ENCODE results near the gene MEG3. TPM values are rescaled to one million over a fixed set of nuclear protein-coding genes. Genes with fewer than 3 reads are reported as not detected.

The MEG3 gene
- total and polyA plus RNA-seq, 3 experiments from 2014 or later = 0.13 TPM; not detected in 2

DNA sequence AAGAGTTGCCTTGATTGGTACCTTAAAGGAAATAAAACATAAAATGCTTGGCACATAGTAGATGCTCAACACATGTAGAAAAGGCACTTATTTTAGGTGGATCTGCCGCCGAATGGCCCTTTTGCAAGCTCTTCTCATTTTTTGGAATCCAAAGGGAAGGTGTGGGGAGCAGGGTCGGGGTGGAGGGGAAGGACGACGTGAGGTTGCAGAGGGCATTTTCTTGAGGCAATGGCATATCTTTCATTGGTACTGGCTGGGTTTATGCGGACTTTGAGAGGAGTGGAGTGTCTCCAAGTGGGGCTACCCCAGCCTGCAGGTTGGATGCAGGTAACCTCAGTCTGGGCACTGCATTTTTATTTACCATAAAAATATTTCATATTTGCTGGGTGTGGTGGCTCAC is 69.5 kb downstream of the MEG3 start:
- Mint-ChIP-seq H3K4me3 (no peak overlapping the region), H3K4me1 (no peaks in the 10 kb centered on the region), H3K27ac (no peak overlapping the region), H3K9me3 (no peaks in the 10 kb centered on the region), H3K27me3 (peaks cover 26 to 54% of the 10 kb centered on the region in 2 donors), H3K36me3 (no peaks in the 10 kb centered on the region)
- Histone ChIP-seq H3K27me3 (ENCODE audit: insufficient read depth, low read length, poor library complexity, severe bottlenecking) (no peaks in the 10 kb centered on the region), H3K9me3 (ENCODE audit: low read length) (no peaks in the 10 kb centered on the region), H3K36me3 (ENCODE audit: insufficient read depth, low read length) (no peaks in the 10 kb centered on the region), H3K4me1 (ENCODE audit: insufficient read depth, low read length) (no peaks in the 10 kb centered on the region), H3K4me3 (ENCODE audit: low read length) (no peak overlapping the region), H3K27ac (ENCODE audit: low read depth, low read length) (no peak overlapping the region)
- ChIA-PET CTCF (no interaction called here), POLR2A (no interaction called here)
- DNase-seq = no peak

DNA sequence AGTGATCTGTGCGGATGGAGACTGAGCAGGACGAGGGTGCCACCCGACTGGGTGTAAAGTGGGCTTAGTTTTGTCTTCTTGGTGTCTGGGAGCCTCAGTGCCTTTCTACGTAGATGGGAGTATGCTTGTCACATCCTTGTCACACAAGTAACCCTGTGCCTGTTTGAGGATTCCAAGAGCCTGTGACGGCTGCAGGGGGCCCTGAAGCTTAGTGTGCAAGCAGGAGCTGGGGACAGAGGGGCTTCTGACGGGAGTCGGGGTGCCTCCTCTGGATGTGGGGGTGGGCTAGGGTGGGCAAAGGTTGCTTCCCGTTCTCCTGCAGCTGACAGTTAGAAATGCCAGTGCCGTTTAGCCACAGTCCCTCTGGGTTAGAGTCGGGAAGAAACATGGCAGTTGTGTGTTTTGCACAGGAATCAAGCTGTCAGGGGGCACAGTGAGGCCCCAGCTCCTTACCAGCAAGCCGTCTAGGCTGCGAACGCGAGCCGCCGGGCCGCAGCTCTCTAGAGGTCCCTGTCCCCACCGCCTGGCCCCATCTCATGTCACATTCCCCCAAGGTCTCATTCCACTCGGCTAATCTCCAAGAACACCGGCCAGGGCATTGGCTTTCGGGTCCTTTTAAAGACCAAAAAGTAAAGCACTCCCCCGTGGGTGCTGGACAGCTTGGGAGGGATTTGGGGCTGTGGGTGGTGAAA is 70.6 kb downstream of the MEG3 start:
- Mint-ChIP-seq H3K9me3 (no peaks in the 10 kb centered on the region), H3K27ac (no peak overlapping the region), H3K4me3 (no peak overlapping the region), H3K4me1 (no peaks in the 10 kb centered on the region), H3K27me3 (peaks cover 27 to 63% of the 10 kb centered on the region in 2 donors), H3K36me3 (no peaks in the 10 kb centered on the region)
- CTCF ChIA-PET = no interaction called here
- POLR2A ChIA-PET = no interaction called here
- no peak for DNase-seq
- Histone ChIP-seq H3K27me3 (ENCODE audit: insufficient read depth, low read length, poor library complexity, severe bottlenecking) (no peaks in the 10 kb centered on the region), H3K27ac (ENCODE audit: low read depth, low read length) (no peak overlapping the region), H3K4me1 (ENCODE audit: insufficient read depth, low read length) (no peaks in the 10 kb centered on the region), H3K36me3 (ENCODE audit: insufficient read depth, low read length) (no peaks in the 10 kb centered on the region), H3K9me3 (ENCODE audit: low read length) (no peaks in the 10 kb centered on the region), H3K4me3 (ENCODE audit: low read length) (no peak overlapping the region)

DNA sequence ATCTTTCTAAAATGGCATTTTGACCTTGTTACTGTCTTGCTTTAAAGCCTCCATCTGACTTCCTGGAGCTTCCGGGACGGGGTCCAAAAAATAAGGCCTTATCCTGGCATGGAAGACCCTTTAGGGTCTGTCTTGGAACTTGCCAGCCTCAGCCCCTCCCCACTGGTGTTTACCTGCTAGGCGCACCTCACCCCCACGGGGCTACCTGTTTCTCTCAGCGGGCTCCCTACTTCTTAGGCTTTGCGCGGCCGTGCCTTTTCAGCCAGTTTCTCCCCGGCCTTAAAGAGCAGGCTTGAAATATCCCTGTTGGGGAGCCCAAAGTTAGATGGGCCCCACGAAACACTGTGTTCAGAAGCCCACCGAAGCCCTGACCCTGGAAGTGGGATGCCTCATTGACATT is 72.5 kb downstream of the MEG3 start:
- POLR2A ChIA-PET = no interaction called here
- CTCF ChIA-PET = interaction anchor here (0.9 kb wide), 1 partner anchor 730 kb away, joined by 3 read pairs; no protein-coding TSS in a partner anchor
- Histone ChIP-seq H3K4me3 (ENCODE audit: low read length) (no peak overlapping the region), H3K36me3 (ENCODE audit: insufficient read depth, low read length) (no peaks in the 10 kb centered on the region), H3K9me3 (ENCODE audit: low read length) (no peaks in the 10 kb centered on the region), H3K27ac (ENCODE audit: low read depth, low read length) (no peak overlapping the region), H3K4me1 (ENCODE audit: insufficient read depth, low read length) (no peaks in the 10 kb centered on the region), H3K27me3 (ENCODE audit: insufficient read depth, low read length, poor library complexity, severe bottlenecking) (no peaks in the 10 kb centered on the region)
- no peak overlapping the region for H3K27ac Mint-ChIP-seq
- DNase-seq = no peak
- H3K9me3 Mint-ChIP-seq = peaks cover 0 to 2% (median 0%) of the 10 kb centered on the region in 5 donors
- no peaks in the 10 kb centered on the region for H3K36me3 Mint-ChIP-seq
- no peaks in the 10 kb centered on the region for H3K4me1 Mint-ChIP-seq
- H3K27me3 Mint-ChIP-seq = peaks cover 32 to 72% of the 10 kb centered on the region in 2 donors
- H3K4me3 Mint-ChIP-seq = no peak overlapping the region

DNA sequence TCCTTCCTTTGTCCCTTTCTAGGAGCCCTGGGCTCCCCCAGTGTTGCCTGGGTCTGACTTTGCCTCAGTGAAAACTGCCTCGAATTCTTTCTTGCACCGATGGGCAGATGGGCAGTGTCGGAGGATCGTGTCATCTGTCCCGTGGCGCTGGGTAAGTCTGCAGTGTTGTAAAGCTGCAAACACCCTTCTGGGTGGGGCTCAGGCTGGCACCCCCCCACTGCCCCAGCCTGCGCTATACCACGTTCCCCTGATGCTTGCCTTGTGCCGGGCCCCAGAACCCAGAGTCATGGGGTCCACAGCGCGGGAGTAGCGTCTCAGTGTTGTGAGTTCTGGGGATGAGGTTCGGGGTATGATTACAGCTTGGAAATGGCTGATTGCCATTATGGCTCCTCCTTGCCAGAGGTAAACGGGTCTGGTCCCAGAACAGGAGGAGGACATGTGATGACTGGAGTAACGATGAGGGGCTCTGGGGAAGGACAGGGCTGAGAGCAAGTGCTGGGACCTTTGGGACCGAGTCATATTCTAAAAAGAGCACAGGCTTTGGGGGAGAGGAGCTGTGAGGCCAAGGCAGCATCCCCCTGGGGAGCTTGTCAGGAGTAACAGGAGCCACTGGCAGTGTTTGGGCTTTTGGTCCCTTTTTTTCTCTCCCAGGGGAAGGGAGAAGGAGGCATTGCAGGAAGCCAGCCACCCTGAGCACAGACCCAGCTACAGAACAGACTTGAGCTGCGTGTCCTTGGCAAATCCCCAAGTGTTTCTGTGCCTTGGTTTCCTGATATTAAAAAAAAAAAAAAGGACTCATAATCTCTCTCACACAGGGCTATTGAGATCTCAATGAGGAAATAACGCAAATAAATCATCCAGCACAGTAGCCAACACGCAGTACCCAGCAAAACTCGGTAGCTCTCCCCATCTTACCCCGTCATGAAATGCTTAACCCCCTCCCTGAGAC is 73.3 kb downstream of the MEG3 start:
- H3K27me3 ChIP-seq (ENCODE audit: insufficient read depth, low read length, poor library complexity, severe bottlenecking) = no peaks in the 10 kb centered on the region

DNA sequence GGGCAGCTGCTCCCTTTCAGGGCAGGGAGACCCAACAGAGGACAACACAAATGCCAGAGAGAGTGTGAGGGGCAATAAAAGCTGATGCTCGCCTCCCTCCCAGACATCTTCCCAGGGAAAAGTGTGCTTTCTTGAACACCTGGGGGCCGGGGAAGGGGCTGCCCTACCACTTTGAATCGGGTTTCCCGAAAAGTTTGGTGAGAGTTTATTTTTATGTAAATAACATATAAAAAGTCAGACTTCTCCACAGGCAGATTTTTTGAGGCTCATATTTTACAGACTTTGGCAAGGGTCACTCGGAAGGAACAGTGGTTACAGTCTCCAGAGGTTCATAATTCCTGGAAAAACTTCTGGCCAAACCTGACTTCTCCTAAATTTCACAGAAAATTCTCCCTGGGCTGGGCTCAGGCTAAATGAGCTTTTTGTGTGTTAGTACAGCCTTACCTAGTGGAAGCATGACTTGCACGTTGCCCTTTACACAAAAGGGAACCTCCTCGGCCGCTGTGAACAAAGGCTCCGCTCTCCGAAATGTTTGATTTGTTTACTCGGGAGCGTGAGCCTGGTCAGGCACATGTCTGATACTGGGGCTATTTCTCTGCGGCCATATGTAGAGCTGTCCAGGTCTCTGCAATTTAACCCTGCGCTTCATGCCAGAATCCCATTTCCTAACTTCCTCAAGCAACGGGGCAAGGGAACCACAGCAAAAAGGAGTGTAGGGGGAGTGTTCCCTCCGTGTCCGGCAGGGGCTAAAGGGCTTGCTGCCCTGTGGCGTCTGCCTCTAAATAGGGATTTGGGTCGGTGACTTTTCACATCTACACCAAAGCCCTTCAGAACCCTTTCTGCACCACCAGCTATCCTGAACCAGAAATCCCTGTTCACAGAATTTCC is 74.2 kb downstream of the MEG3 start:
- CTCF ChIA-PET = no interaction called here

More for the DNA sequence above, 73.3 kb downstream of the MEG3 start:
- Mint-ChIP-seq H3K9me3 (peaks cover 0 to 2% (median 0%) of the 10 kb centered on the region in 5 donors), H3K27ac (no peak overlapping the region), H3K4me3 (no peak overlapping the region), H3K27me3 (peaks cover 33 to 77% of the 10 kb centered on the region in 2 donors), H3K4me1 (no peaks in the 10 kb centered on the region), H3K36me3 (no peaks in the 10 kb centered on the region)
- CTCF ChIA-PET = no interaction called here
- POLR2A ChIA-PET = no interaction called here
- H3K4me3 ChIP-seq (ENCODE audit: low read length) = no peak overlapping the region
- H3K4me1 ChIP-seq (ENCODE audit: insufficient read depth, low read length) = no peaks in the 10 kb centered on the region
- H3K27ac ChIP-seq (ENCODE audit: low read depth, low read length) = peak overlapping the region; percentile 24
- H3K36me3 ChIP-seq (ENCODE audit: insufficient read depth, low read length) = no peaks in the 10 kb centered on the region
- no peaks in the 10 kb centered on the region for H3K9me3 ChIP-seq (ENCODE audit: low read length)
- no peak for DNase-seq

DNA sequence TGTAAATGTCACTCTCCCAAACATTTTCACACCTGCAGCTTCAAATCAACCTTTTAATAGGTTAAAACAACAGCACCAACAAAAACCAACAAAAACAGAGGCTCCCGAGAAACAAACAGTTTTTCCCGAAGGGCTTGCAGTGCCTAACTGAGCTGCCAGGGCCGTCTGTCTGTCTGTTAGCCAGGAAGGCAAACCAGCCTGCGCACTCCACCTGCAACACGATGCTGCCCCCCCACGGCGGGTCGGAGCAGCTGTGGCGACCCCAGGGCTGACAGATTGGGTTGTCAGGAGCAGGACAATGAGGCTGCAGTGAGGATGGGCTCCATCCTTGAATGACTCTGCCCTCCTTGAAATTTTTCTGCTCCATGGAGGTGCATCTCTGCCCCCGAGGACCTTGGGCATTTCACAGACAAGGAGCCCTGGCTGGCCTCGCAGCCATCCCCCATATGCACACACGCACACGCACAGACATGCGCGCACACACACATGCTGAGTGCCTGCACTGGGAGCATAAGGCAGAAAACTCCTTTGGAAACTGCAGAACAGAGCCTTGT is 75.0 kb downstream of the MEG3 start:
- H3K4me3 Mint-ChIP-seq = no peak overlapping the region
- no peak for DNase-seq
- Histone ChIP-seq H3K4me3 (ENCODE audit: low read length) (no peak overlapping the region), H3K4me1 (ENCODE audit: insufficient read depth, low read length) (no peaks in the 10 kb centered on the region), H3K9me3 (ENCODE audit: low read length) (no peaks in the 10 kb centered on the region), H3K27ac (ENCODE audit: low read depth, low read length) (no peak overlapping the region), H3K36me3 (ENCODE audit: insufficient read depth, low read length) (no peaks in the 10 kb centered on the region), H3K27me3 (ENCODE audit: insufficient read depth, low read length, poor library complexity, severe bottlenecking) (no peaks in the 10 kb centered on the region)
- no peak overlapping the region for H3K27ac Mint-ChIP-seq
- peaks cover 27 to 75% of the 10 kb centered on the region in 2 donors for H3K27me3 Mint-ChIP-seq
- CTCF ChIA-PET = no interaction called here
- H3K9me3 Mint-ChIP-seq = peaks cover 0 to 2% (median 0%) of the 10 kb centered on the region in 5 donors
- H3K36me3 Mint-ChIP-seq = no peaks in the 10 kb centered on the region
- POLR2A ChIA-PET = no interaction called here
- H3K4me1 Mint-ChIP-seq = no peaks in the 10 kb centered on the region

More for the DNA sequence above, 74.2 kb downstream of the MEG3 start:
- peaks cover 0 to 2% (median 0%) of the 10 kb centered on the region in 5 donors for H3K9me3 Mint-ChIP-seq
- Histone ChIP-seq H3K9me3 (ENCODE audit: low read length) (no peaks in the 10 kb centered on the region), H3K27me3 (ENCODE audit: insufficient read depth, low read length, poor library complexity, severe bottlenecking) (no peaks in the 10 kb centered on the region), H3K4me1 (ENCODE audit: insufficient read depth, low read length) (no peaks in the 10 kb centered on the region), H3K36me3 (ENCODE audit: insufficient read depth, low read length) (no peaks in the 10 kb centered on the region), H3K4me3 (ENCODE audit: low read length) (no peak overlapping the region), H3K27ac (ENCODE audit: low read depth, low read length) (peak overlapping the region; percentile 24)
- H3K4me3 Mint-ChIP-seq = no peak overlapping the region
- peak overlapping the region in 1 of 8 donors; percentile 13 for H3K27ac Mint-ChIP-seq
- H3K4me1 Mint-ChIP-seq = no peaks in the 10 kb centered on the region
- no peak for DNase-seq
- no peaks in the 10 kb centered on the region for H3K36me3 Mint-ChIP-seq
- H3K27me3 Mint-ChIP-seq = peaks cover 28 to 72% of the 10 kb centered on the region in 2 donors
- POLR2A ChIA-PET = no interaction called here

DNA sequence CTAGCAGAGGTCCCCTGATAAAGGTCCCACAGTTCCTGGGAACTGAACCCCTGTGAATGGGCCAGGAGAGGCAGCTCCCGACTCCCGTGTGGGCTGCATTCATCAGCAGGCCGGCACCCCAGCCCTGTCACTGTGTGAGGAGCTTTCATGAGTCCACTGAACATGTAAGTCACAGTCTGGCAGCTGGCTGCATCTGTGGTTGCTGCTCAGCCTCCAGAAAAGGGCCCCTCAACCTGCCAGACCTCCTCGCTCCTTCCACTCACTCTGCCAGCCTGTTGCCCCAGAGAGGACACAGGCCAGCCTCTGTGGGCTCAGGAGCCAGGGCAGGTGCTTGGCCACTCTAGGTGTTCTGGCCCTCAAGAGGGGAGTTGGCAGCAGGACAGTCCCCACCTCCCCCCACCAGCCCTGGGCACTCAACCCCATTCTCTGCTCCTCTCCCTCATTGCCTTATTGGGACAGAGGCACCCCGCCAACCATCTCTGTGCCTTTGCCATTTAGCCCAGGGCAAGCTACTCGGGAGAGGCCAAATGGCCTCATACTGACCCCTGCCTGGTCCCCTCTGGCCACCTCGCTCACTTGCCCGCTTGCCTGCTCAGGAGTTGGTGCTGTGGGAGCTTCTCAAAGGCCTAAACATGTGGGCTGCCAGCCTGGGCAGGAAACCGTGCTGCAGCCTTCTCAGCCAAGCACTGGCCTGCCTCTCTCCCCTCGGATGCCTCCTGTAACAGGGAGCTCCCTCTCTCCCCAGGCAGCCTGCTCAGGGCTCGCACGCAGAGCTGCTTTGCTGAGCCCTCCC is 75.7 kb downstream of the MEG3 start:
- H3K9me3 Mint-ChIP-seq = peaks cover 0 to 2% (median 0%) of the 10 kb centered on the region in 5 donors
- H3K27me3 Mint-ChIP-seq = peaks cover 27 to 74% of the 10 kb centered on the region in 2 donors
- Histone ChIP-seq H3K27me3 (ENCODE audit: insufficient read depth, low read length, poor library complexity, severe bottlenecking) (no peaks in the 10 kb centered on the region), H3K9me3 (ENCODE audit: low read length) (no peaks in the 10 kb centered on the region), H3K36me3 (ENCODE audit: insufficient read depth, low read length) (no peaks in the 10 kb centered on the region), H3K27ac (ENCODE audit: low read depth, low read length) (no peak overlapping the region), H3K4me1 (ENCODE audit: insufficient read depth, low read length) (no peaks in the 10 kb centered on the region), H3K4me3 (ENCODE audit: low read length) (no peak overlapping the region)
- CTCF ChIA-PET = no interaction called here
- no peaks in the 10 kb centered on the region for H3K36me3 Mint-ChIP-seq
- no peak overlapping the region for H3K27ac Mint-ChIP-seq
- POLR2A ChIA-PET = no interaction called here
- no peak for DNase-seq
- H3K4me1 Mint-ChIP-seq = no peaks in the 10 kb centered on the region
- no peak overlapping the region for H3K4me3 Mint-ChIP-seq

All from CD8-positive, alpha-beta memory T cell (primary cell).